ENCODE data around the gene AJAP1.

The AJAP1 gene

DNA sequence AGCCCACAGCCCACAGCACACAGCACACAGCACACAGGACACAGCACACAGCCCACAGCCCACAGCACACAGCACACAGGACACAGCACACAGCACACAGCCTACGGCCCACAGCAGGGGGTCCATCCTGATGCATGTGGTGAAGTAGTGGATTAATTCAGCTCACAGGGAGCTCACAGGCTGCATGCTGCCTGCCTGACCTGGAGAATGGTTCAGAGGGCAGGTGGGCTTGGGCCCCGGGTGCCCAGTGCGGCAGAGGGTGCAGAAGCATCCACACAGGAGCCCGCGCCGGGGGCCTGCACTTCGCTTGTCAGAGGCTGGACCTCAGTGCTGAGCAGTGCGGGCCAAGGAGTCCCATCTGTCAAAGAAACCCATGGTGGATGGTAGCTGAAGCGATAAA is 21.1 kb upstream of the AJAP1 start:
- no peak for DNase-seq

- DNase-seq, result no peak
These were observed 20.1 kb upstream of the AJAP1 start for GRCh38 chr1:4634156-4634792.

DNA sequence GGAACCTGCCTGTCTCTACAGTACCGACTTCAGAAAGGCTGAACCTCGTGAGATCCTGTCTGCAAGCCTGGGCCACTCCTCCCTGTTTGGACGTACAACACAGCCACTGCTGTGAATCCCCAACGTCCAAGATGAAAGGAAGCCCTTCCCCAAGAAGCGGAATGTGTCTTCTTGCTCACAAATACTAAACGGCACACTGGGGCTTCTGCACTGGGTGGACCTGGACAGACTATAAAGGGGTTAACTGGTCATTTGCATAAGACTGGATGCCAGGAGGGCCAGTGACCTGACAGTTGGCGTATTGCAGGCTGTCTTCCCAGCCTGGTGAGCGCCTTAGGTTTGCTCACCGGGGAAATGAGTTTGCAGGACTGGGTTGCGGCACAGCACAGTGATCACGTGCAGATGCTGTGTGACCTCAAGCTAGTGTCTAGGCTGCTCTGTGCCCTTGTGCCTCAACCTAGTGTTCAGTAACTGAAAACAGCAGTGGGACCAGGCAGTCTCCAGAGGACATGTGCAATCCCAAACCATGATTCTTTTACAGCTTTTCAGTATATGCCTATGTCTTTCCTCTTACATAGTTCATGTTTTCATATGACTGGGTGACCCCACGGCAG is 19.5 kb upstream of the AJAP1 start:
- DNase-seq, result no peak

DNA sequence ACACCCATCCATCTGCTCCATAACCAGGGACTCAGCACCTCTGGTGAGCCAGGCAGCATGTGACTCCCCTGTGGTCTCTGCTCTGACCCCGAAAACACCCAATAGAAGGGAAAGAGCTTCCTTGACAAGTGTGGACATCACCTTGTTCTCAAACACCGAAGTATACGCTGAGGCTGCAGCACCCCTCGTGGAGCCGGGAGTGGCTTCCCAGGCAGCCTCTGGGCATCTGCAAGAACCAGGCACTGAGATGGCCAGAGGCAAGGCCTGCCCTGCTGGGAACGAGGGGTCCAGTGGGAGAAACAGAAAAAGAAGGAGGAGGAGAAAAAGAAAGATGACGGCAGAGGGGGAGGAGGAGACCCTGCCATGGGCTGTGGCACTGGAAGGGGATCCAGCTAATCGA is 18.2 kb upstream of the AJAP1 start:
- DNase-seq, result no peak

DNA sequence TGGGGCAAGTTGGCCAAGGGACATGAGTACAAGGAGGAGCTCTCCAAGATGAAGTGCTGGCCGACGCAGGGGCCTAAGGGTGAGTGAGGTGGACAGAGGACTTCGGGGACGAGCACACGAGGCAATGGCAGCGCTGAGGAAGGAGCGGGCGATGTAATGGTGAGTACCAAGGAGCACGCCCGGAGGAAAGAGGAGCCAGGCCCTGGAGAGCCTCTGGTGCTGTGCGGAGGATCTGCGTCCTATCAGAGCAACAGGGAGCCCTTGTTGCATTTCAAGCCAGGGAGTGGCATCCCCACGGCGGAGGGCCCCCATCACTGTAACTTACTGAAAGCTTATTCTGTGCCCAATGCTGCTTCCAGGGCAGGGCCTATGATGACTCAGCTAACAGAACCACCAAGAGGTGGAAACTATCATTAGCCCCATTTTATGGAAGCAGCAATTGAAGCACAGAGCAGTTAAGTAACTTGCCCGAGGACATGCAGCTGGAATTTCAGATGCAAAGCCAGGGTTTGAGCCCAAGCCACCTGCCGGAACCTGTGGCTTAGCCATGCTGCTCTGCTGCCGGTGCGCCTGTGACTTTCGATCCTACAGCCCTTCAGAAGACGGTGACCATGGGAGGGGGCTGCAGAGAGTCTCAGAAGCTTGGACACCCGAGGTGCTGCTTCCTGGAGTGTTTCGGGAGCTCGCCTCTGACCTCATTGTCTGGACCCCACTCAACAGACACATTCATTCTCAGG is 17.6 kb upstream of the AJAP1 start:
- DNase-seq, result no peak

DNA sequence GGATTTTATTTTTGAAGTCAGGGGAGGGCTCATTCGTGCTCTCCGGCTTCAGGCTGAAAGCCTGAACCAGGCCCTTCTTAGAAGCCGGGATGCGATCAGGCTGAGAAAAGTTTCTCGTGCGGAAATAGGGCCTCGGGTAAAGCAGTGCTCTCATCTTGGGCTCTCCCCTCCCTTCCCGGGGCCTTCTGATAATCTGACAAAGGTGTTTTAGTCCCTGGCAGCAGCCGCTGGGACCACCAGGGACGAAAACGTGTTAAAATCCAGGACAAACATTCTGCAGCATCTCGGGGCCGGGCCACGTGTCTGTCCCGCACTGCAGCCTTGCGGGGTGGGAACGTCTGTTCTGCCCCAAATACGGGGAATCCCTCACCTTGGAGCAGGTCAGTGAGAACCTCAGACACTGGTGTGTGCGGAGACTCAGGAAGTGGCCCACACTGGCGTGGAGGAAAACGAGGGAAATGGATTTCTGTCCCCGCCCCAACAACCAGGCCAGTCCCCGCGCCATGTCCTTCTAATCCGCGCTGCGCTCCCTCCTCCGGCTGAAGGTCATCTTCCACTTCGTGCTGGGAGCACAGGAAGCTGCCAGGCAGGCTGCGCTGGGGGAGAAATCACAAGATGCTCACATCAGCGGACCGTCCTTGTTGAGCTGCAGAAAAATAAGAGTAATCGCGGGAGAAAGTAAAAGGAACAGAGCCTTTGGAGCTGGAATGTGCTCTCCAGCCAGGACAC is 16.6 kb upstream of the AJAP1 start:
- no peak for DNase-seq

- no peak for DNase-seq
These were observed 16.1 kb upstream of the AJAP1 start for GRCh38 chr1:4638345-4638729.

GRCh38 chr1:4640931-4641330 is 13.5 kb upstream of the AJAP1 start:
- DNase-seq, result no peak

DNA sequence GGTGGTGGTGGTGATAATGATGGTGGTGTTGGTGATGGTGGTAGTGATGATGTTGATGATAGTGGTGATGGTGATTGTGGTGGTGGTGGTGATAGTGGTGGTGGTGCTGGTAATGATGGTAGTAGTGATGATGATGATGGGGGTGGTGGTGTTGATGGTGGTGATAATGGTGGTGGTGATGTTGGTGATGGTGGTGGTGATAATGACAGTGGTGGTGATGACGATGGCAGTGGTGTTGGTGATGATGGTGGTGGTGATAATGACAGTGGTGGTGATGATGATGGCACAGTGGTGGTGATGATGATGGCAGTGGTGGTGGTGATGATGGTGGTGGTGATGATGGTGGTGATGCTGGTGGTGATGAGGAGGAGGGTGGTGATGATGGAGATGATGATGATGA is 7.0 kb upstream of the AJAP1 start:
- no peak for DNase-seq

GRCh38 chr1:4648657-4649056 is 5.8 kb upstream of the AJAP1 start:
- DNase-seq, result no peak

- no peak for DNase-seq
These were observed 3.9 kb upstream of the AJAP1 start for GRCh38 chr1:4650481-4650880.

DNA sequence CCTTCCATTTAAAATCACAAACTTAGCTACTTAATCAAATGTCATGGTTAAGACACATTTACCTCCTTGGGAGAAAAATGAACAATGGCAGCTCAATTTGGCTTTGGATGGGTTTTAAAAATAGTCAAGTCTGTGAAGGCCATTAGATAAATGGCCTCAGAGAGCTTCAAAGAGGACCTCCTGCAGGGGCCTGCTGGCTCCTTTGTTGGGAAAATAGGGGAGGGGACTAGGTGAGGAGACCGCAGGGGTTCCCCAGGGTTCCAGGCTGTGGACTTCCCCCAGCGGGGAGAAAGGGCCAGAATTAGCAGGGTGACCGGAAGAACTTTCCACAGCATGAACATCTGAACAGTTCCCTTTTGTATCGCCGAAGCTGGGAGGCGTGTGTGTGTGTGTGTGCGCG is 3.4 kb upstream of the AJAP1 start:
- DNase-seq, result no peak

DNA sequence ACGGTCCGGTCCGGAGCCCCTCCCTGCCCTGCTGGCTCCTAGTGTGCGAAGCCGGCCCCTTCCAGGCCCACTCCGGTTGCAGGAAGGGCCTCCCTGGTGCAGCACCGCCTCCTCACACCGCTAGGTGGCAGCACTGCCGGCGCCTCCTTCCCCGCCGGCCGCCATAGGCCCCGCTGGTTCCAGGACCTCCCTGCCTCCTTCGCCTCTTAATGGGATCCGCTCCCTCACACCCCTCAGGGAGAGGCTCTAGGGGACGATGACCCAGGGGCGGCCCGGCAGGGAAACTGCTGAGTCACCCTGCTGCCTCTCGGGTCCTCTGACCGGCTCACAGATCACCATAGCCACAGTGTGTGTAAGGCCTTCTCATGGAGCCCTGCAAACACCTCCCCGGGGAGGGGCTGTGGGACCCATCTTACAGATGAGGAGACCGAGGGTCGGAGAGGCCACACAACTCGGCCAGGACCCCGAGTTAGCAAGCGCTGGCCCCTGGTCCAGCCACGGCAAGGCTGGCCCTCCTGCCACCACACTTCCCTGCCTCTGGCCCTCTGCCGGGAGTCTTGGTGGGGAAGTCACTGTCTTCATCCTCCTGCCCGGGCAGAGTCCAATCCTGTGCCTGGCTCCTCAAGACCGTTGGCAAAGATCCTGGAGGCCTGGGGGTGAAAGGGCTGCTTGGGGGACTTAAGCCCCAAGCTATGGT is 1.6 kb upstream of the AJAP1 start:
- DNase-seq, result peak; percentile 3

DNA sequence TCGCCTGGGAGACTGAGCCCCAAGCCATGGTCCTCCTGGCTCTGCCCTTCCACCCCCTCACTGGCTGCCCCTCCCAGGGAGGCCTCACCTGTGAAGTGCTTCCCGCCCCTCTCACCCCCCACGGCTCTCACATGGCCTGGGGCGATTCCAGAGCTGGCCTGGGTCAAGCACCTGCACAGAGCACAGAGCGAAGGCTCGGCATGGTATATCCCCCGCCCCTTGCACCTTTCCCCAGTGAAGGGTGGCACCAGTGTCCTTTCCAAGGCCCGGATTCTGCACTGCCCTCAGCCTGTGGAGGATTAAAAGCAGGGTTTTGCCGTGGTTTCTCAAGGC is 1.1 kb upstream of the AJAP1 start:
- DNase-seq, result no peak

GRCh38 chr1:4654764-4655673 is 610 bp downstream of the AJAP1 start:
- no peak for DNase-seq

- DNase-seq, result no peak
These were observed 1.5 kb downstream of the AJAP1 start for GRCh38 chr1:4655674-4656532.

DNA sequence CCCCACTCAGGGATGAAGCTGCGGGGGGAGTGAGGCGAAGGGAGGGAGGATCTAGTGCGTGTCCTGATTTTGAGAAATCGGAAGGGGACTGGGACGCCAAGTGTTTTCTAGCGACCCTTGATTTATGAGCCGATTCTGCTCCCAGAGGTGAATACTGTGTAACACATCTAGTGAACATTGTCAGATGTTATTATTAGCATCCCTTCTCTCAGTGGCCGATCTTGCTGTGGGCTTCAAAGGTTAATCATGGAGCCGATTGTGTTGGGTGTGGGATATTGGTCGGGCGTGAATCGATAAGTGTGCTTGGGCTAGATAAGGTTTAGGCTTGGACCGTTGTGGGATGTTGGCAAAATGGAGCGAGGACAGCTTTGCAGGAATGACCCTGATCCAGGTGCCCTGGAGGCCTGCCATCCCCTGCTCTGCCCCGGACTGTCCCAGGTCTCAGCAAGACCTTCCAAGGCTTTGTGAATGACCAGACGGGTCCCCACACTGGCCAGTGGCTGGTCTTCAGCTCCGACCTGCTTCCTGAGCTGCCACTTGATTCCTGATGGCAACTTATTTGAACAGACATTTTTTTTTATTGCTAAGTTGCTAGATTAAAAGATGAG is 2.2 kb downstream of the AJAP1 start:
- DNase-seq, result no peak

- DNase-seq, result no peak
These were observed 2.9 kb downstream of the AJAP1 start for GRCh38 chr1:4657244-4657789.

- no peak for DNase-seq
These were observed 3.6 kb downstream of the AJAP1 start for GRCh38 chr1:4657960-4658541.

All from EL (cell line).